MCF 10A (cell line): ENCODE results near the gene FABP1. TPM values are rescaled to one million over a fixed set of nuclear protein-coding genes. Genes with fewer than 3 reads are reported as not detected.

Experiments
- BruUV-seq: library from RNA; stranded (reverse); fragments of 400-500 nt; replicated peaks from 2 replicates; lab custom pipeline; 2021; lab: Mats Ljungman, UMichigan
- CTCF ChIA-PET: fragments of 300-600 bp; sonication (Branson Sonifier 250); formaldehyde crosslinking; extraction: SDS; loops from one replicate; lab custom pipeline; 2021; ENCODE audit warnings: antibody characterized with exemption, inconsistent platforms; lab: Yijun Ruan, JAX
- POLR2A ChIA-PET: fragments of 300-600, 350-650 bp; sonication (Branson Sonifier 250); formaldehyde crosslinking; extraction: SDS; loops from one replicate; lab custom pipeline; 2020; ENCODE audit warnings: antibody characterized with exemption, inconsistent platforms; lab: Yijun Ruan, JAX
- DNase-seq: peaks from one replicate; pipeline ENCODE4 v3.0.0-alpha.2; 2018; ENCODE audit not compliant: unreplicated experiment
- H3K27ac Mint-ChIP-seq: one replicate; pipeline ENCODE4 v1.8.0; 2022; ENCODE audit warnings: mild to moderate bottlenecking, low read depth, mixed read lengths; ENCODE audit not compliant: unreplicated experiment
- H3K27me3 Mint-ChIP-seq: one replicate; pipeline ENCODE4 v1.8.0; 2022; ENCODE audit warnings: mixed read lengths; ENCODE audit not compliant: insufficient read depth, unreplicated experiment
- H3K36me3 Mint-ChIP-seq: one replicate; pipeline ENCODE4 v1.8.0; 2022; ENCODE audit warnings: mild to moderate bottlenecking, moderate library complexity, mixed read lengths; ENCODE audit not compliant: insufficient read depth, unreplicated experiment
- H3K4me1 Mint-ChIP-seq: one replicate; pipeline ENCODE4 v1.8.0; 2022; ENCODE audit warnings: mixed read lengths; ENCODE audit not compliant: insufficient read depth, unreplicated experiment
- H3K4me3 Mint-ChIP-seq: one replicate; pipeline ENCODE4 v1.8.0; 2022; ENCODE audit warnings: mild to moderate bottlenecking, moderate library complexity, mixed read lengths; ENCODE audit not compliant: unreplicated experiment
- H3K9me3 Mint-ChIP-seq: one replicate; pipeline ENCODE4 v1.8.0; 2022; ENCODE audit warnings: mixed read lengths; ENCODE audit not compliant: unreplicated experiment
- intact Hi-C: fragments of 100-400 bp; cut with micrococcal nuclease; formaldehyde crosslinking; loops from 2 replicates; pipeline ENCODE4 v1.14.1; 2022
- total RNA-seq: library from RNA; stranded (reverse); gene quantifications from 2 replicates; pipeline ENCODE4 v1.2.3, GENCODE V29; 2022
- TF ChIP-seq, protein P1 (sequence below): fragments of 200-600 bp; IDR thresholded peaks from one replicate; pipeline ENCODE4 v1.8.0; 2022; ENCODE audit warnings: antibody characterized with exemption, mild to moderate bottlenecking; ENCODE audit not compliant: unreplicated experiment

FABP1 gene
- total RNA-seq, 1 experiment from 2014 or later = not detected

- intact Hi-C loops = no loop called here
- no peaks in the 10 kb centered on the region for H3K36me3 Mint-ChIP-seq
- H3K9me3 Mint-ChIP-seq = no peaks in the 10 kb centered on the region
- TF ChIP-seq, protein P1, sequence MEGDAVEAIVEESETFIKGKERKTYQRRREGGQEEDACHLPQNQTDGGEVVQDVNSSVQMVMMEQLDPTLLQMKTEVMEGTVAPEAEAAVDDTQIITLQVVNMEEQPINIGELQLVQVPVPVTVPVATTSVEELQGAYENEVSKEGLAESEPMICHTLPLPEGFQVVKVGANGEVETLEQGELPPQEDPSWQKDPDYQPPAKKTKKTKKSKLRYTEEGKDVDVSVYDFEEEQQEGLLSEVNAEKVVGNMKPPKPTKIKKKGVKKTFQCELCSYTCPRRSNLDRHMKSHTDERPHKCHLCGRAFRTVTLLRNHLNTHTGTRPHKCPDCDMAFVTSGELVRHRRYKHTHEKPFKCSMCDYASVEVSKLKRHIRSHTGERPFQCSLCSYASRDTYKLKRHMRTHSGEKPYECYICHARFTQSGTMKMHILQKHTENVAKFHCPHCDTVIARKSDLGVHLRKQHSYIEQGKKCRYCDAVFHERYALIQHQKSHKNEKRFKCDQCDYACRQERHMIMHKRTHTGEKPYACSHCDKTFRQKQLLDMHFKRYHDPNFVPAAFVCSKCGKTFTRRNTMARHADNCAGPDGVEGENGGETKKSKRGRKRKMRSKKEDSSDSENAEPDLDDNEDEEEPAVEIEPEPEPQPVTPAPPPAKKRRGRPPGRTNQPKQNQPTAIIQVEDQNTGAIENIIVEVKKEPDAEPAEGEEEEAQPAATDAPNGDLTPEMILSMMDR = no peak
- DNase-seq = no peak
- H3K27me3 Mint-ChIP-seq = no peaks in the 10 kb centered on the region
- H3K27ac Mint-ChIP-seq = no peak overlapping the region
- ChIA-PET CTCF (interaction anchor here (0.6 to 1.4 kb wide), 2 partner anchors 15 to 32 kb away, joined by 3 to 5 read pairs; no protein-coding TSS in a partner anchor), POLR2A (no interaction called here)
- BruUV-seq = no TSS peak
- no peak overlapping the region for H3K4me3 Mint-ChIP-seq
- H3K4me1 Mint-ChIP-seq = no peaks in the 10 kb centered on the region
These were observed 35.1 kb downstream of the FABP1 start for GRCh38 chr2:88092773-88093172.

DNA sequence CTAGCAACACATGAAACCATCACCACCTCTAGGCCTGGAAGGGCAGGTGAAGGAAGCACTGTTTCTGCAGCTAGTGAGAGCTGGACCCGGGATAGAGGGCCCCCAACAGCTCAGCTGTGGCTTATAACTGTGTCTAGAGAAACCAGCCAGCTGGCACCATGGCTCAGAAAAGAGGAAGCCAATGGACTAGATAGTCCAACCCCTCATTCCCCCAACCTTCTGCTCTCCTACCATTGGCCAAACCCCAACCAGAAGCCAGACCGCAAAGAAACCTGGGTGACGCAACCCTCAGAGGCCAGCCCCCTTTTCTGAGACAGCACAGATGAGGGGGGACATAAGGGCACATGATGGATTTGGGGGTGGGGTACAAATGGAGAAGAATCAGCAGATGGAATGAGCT is 35.9 kb downstream of the FABP1 start:
- Mint-ChIP-seq H3K36me3 (no peaks in the 10 kb centered on the region), H3K9me3 (no peaks in the 10 kb centered on the region), H3K27ac (no peak overlapping the region), H3K27me3 (no peaks in the 10 kb centered on the region), H3K4me3 (no peak overlapping the region), H3K4me1 (no peaks in the 10 kb centered on the region)
- TF ChIP-seq, protein P1 = no peak
- CTCF ChIA-PET = interaction anchor here (0.6 to 1.4 kb wide), 2 partner anchors 14 to 31 kb away, joined by 3 to 5 read pairs; no protein-coding TSS in a partner anchor
- no peak for DNase-seq
- intact Hi-C loops = no loop called here
- no TSS peak for BruUV-seq
- POLR2A ChIA-PET = no interaction called here

- Mint-ChIP-seq H3K36me3 (no peaks in the 10 kb centered on the region), H3K4me3 (no peak overlapping the region), H3K27ac (no peak overlapping the region), H3K9me3 (no peaks in the 10 kb centered on the region), H3K4me1 (no peaks in the 10 kb centered on the region), H3K27me3 (no peaks in the 10 kb centered on the region)
- BruUV-seq = no TSS peak
- intact Hi-C loops = no loop called here
- no peak for DNase-seq
- TF ChIP-seq, protein P1 = no peak
- ChIA-PET POLR2A (no interaction called here), CTCF (interaction anchor here (0.6 kb wide), 1 partner anchor 89 kb away, joined by 3 read pairs; no protein-coding TSS in a partner anchor)
These were observed 37.2 kb downstream of the FABP1 start for GRCh38 chr2:88090446-88091283.

DNA sequence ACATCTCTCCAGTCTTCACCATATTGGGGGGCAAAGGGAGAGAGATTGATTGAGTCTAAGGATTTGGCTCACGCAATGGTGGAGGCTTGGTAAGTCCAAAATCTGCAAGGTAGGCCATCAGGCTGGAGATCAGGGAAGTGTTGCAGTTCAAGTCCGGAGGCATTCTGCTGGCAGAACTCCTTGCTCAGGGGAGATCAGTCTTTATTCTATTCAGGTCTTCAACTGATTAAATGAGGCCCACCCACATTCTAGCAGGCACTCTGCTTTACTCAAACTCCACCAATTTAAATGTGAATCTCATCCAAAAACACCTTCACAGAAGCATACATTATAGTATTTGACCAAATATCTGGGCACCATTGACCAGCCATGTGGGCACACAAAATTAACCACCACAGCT is 38.9 kb downstream of the FABP1 start:
- no peak overlapping the region for H3K4me3 Mint-ChIP-seq
- H3K9me3 Mint-ChIP-seq = no peaks in the 10 kb centered on the region
- TF ChIP-seq, protein P1 = no peak
- H3K27me3 Mint-ChIP-seq = no peaks in the 10 kb centered on the region
- H3K4me1 Mint-ChIP-seq = no peaks in the 10 kb centered on the region
- no peak overlapping the region for H3K27ac Mint-ChIP-seq
- ChIA-PET POLR2A (interaction anchor here (0.7 to 1.0 kb wide), 2 partner anchors 12 to 63 kb away, joined by 3 read pairs; no protein-coding TSS in a partner anchor), CTCF (interaction anchor here (0.8 to 0.9 kb wide), 2 partner anchors 29 to 88 kb away, joined by 3 to 4 read pairs; no protein-coding TSS in a partner anchor)
- intact Hi-C loops = no loop called here
- DNase-seq = no peak
- H3K36me3 Mint-ChIP-seq = no peaks in the 10 kb centered on the region
- BruUV-seq = no TSS peak
